ENCODE data around the gene NOL7.
A peak's percentile ranks its signal among the peaks of the same experiment; 100 is the strongest.

Gene NOL7

DNA sequence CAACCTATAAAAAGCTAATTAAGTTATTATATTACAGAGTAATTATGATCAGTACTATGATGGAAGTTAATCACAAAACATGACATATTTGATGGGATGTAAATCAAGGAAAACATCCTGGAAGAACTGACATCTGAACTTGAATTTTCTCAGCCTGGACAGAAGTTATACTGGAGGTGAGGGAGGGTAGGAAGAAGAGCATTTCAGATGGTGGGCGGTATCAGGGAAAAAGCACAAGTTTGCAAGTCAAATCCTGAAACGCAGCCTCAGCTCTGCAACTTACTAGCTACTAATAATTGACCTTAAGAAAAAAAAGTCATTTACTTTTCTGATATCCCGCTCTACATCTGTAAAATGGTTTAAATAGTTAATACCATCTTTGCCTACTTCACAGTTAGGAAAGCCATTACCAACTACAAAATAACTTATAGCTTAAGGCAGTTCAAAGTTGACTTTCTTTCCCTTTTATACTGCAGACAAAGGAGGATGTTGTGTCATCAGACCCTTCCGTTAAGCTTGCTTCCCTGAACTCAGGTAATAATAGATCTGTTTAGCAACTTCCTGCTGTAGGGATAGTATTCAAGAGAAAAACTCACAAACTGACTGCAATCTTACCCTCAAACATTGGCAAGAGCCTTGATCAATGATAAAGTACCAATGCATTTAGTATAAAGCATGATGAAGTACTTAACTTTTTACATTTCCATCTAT, 21.0 kb downstream of the NOL7 start:
- TF ChIP-seq, protein P1, sequence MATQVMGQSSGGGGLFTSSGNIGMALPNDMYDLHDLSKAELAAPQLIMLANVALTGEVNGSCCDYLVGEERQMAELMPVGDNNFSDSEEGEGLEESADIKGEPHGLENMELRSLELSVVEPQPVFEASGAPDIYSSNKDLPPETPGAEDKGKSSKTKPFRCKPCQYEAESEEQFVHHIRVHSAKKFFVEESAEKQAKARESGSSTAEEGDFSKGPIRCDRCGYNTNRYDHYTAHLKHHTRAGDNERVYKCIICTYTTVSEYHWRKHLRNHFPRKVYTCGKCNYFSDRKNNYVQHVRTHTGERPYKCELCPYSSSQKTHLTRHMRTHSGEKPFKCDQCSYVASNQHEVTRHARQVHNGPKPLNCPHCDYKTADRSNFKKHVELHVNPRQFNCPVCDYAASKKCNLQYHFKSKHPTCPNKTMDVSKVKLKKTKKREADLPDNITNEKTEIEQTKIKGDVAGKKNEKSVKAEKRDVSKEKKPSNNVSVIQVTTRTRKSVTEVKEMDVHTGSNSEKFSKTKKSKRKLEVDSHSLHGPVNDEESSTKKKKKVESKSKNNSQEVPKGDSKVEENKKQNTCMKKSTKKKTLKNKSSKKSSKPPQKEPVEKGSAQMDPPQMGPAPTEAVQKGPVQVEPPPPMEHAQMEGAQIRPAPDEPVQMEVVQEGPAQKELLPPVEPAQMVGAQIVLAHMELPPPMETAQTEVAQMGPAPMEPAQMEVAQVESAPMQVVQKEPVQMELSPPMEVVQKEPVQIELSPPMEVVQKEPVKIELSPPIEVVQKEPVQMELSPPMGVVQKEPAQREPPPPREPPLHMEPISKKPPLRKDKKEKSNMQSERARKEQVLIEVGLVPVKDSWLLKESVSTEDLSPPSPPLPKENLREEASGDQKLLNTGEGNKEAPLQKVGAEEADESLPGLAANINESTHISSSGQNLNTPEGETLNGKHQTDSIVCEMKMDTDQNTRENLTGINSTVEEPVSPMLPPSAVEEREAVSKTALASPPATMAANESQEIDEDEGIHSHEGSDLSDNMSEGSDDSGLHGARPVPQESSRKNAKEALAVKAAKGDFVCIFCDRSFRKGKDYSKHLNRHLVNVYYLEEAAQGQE (IDR thresholded peaks at IDR 0.05; ENCODE audit: insufficient replicate concordance, low read depth), result no peak
- TF ChIP-seq GABPA (IDR thresholded peaks at IDR 0.05; ENCODE audit: low read depth) (no peak), POLR2AphosphoS5 (IDR thresholded peaks at IDR 0.05; ENCODE audit: low read depth) (no peak)
- TF ChIP-seq, protein P2, sequence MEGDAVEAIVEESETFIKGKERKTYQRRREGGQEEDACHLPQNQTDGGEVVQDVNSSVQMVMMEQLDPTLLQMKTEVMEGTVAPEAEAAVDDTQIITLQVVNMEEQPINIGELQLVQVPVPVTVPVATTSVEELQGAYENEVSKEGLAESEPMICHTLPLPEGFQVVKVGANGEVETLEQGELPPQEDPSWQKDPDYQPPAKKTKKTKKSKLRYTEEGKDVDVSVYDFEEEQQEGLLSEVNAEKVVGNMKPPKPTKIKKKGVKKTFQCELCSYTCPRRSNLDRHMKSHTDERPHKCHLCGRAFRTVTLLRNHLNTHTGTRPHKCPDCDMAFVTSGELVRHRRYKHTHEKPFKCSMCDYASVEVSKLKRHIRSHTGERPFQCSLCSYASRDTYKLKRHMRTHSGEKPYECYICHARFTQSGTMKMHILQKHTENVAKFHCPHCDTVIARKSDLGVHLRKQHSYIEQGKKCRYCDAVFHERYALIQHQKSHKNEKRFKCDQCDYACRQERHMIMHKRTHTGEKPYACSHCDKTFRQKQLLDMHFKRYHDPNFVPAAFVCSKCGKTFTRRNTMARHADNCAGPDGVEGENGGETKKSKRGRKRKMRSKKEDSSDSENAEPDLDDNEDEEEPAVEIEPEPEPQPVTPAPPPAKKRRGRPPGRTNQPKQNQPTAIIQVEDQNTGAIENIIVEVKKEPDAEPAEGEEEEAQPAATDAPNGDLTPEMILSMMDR (IDR thresholded peaks at IDR 0.05; ENCODE audit: insufficient read depth, low read length), result no peak
- Histone ChIP-seq H3K4me3 (replicated peaks; ENCODE audit: insufficient read depth, low read length) (no peak overlapping the region), H3K27me3 (ENCODE audit: insufficient read depth, poor library complexity, severe bottlenecking) (no peaks in the 10 kb centered on the region), H3K27ac (replicated peaks) (peak overlapping the region; percentile 72)
- peak in 1 of 2 experiments; percentile 61 for DNase-seq (ENCODE audit: low read depth in 1 of 2, low spot score in 1 of 2)

DNA sequence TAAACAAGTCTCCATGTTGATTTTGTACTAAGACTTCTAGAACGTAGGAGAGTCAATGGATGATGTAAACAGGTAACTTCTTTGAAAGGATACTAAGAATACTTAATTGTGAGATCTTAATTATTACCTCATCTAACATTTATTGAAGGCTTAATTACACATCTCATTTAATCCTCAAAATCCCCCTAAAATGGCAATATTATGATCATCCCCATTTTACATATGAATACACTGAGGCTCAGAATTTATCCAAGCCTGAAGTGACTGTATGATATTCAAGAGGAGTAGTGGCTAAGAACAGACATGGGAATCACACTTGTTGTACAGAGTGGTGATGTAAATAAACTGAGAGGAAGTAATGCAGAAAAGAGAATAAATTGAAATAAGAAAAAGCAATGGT, 22.9 kb downstream of the NOL7 start:
- H3K27ac ChIP-seq (replicated peaks), result peak overlapping the region; percentile 72
- no peak overlapping the region for H3K4me3 ChIP-seq (replicated peaks; ENCODE audit: insufficient read depth, low read length)
- no peaks in the 10 kb centered on the region for H3K27me3 ChIP-seq (ENCODE audit: insufficient read depth, poor library complexity, severe bottlenecking)
- TF ChIP-seq SPI1 (IDR thresholded peaks at IDR 0.05; ENCODE audit: borderline replicate concordance, low read depth) (no peak), POLR2AphosphoS5 (IDR thresholded peaks at IDR 0.05; ENCODE audit: low read depth) (no peak), GABPA (IDR thresholded peaks at IDR 0.05; ENCODE audit: low read depth) (no peak)
- TF ChIP-seq, protein P2 (IDR thresholded peaks at IDR 0.05; ENCODE audit: insufficient read depth, low read length), result no peak
- TF ChIP-seq, protein P1 (IDR thresholded peaks at IDR 0.05; ENCODE audit: insufficient replicate concordance, low read depth), result no peak
- no peak for DNase-seq (ENCODE audit: low read depth in 1 of 2, low spot score in 1 of 2)

DNA sequence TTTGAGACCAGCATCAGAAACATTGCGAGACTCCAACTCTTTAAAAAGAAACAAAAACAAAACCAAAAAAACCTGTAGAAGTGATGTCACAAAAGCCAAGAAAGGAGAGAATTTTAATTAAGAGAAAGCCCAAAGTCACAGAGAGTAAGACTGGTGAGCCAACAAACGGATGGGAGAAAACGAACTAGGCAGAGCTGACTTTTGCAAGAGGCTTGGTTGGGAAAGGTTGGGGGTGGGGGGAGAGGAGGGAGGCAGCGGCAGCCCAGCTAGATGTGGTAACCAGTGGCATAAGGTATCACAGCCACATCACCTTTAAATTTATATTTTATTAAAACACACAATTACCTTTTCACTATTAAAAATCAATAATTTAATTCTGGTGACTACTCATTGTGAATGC, 23.5 kb downstream of the NOL7 start:
- DNase-seq (ENCODE audit: low read depth in 1 of 2, low spot score in 1 of 2), result peak; percentile 67 to 91
- Histone ChIP-seq H3K27me3 (ENCODE audit: insufficient read depth, poor library complexity, severe bottlenecking) (no peaks in the 10 kb centered on the region), H3K4me3 (replicated peaks; ENCODE audit: insufficient read depth, low read length) (no peak overlapping the region), H3K27ac (replicated peaks) (peak overlapping the region; percentile 72)
- TF ChIP-seq, protein P2 (IDR thresholded peaks at IDR 0.05; ENCODE audit: insufficient read depth, low read length), result no peak
- TF ChIP-seq POLR2AphosphoS5 (IDR thresholded peaks at IDR 0.05; ENCODE audit: low read depth), result 0 out of 2 replicates have a peak, but pooled peaks have one; percentile 40

DNA sequence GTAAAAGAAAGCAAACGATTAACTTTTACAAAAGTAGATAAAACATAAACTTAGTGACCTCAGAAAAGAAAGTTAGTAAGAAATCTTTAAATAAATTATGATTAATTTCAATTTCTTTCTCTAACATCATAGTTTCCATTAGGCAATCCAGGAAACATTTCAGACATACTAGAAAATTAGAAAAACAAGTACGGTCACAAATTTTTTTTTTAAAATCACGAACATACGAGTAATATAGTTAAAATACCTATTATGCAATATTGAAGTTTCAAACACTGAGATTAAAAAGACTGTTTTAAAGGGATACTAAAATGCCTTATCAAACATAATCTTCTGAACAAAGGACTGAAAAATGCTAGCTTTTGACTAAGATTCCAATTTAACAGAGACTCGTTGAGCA, 26.2 kb downstream of the NOL7 start:
- TF ChIP-seq, protein P2 (IDR thresholded peaks at IDR 0.05; ENCODE audit: insufficient read depth, low read length), result no peak
- TF ChIP-seq, protein P1 (IDR thresholded peaks at IDR 0.05; ENCODE audit: insufficient replicate concordance, low read depth), result no peak
- TF ChIP-seq GABPA (IDR thresholded peaks at IDR 0.05; ENCODE audit: low read depth) (no peak), SPI1 (IDR thresholded peaks at IDR 0.05; ENCODE audit: borderline replicate concordance, low read depth) (no peak), POLR2AphosphoS5 (IDR thresholded peaks at IDR 0.05; ENCODE audit: low read depth) (no peak)
- H3K27me3 ChIP-seq (ENCODE audit: insufficient read depth, poor library complexity, severe bottlenecking), result no peaks in the 10 kb centered on the region
- no peak for DNase-seq (ENCODE audit: low read depth in 1 of 2, low spot score in 1 of 2)
- no peak overlapping the region for H3K27ac ChIP-seq (replicated peaks)
- H3K4me3 ChIP-seq (replicated peaks; ENCODE audit: insufficient read depth, low read length), result no peak overlapping the region

Measured in HL-60 (cell line).